Subcutaneous adipose tissue (tissue), 4 donors: ENCODE measurements around the gene ENTPD6. TPM values are rescaled to one million over a fixed set of nuclear protein-coding genes. Genes with fewer than 3 reads are reported as not detected.

ENCODE experiments used
- CTCF ChIP-seq: fragments of 450-650 bp; IDR thresholded peaks from one replicate; pipeline ENCODE4 v1.5.1; 2016; ENCODE audit warnings: low read depth, mild to moderate bottlenecking, control low read depth, antibody characterized with exemption, moderate library complexity
- total RNA-seq, 4 donors: library from RNA; depleted of rRNA; stranded (reverse); fragments of >200 nt; gene quantifications; one replicate each; pipeline ENCODE4 v1.1.0, GENCODE V29; 2016

Gene ENTPD6
- total RNA-seq, 4 donors from 2014 or later = 41.3 to 82.5 (median 53.6) TPM

- TF ChIP-seq CTCF = no peak
Measured at GRCh38 chr20:25249198-25249931, 53.9 kb downstream of the ENTPD6 start.

GRCh38 chr20:25250508-25250907 lies 55.0 kb downstream of the ENTPD6 start:
- TF ChIP-seq CTCF = no peak

- no peak for TF ChIP-seq CTCF
Measured at GRCh38 chr20:25251019-25251418, 55.5 kb downstream of the ENTPD6 start.

GRCh38 chr20:25251558-25251957 lies 56.0 kb downstream of the ENTPD6 start:
- TF ChIP-seq CTCF = no peak

GRCh38 chr20:25252230-25252651 lies 56.7 kb downstream of the ENTPD6 start:
- TF ChIP-seq CTCF = no peak

- TF ChIP-seq CTCF = no peak
Measured at GRCh38 chr20:25252686-25253421, 57.3 kb downstream of the ENTPD6 start.

- TF ChIP-seq CTCF = no peak
Measured at GRCh38 chr20:25253606-25254275, 58.2 kb downstream of the ENTPD6 start.
